Activated B cell treated with CpG ODN at 0.5 μM for 24 hours (primary cell): ENCODE data around the gene SPIN2B. TPM values are rescaled to one million over a fixed set of nuclear protein-coding genes. Genes with fewer than 3 reads are reported as not detected.
"Not testable (repeated sequence)": the region's sequence is repeated elsewhere in the genome, so short reads cannot be mapped to it uniquely, and the experiment has no call there.

ENCODE experiments used
- ATAC-seq: fragments of 200-7000 bp; cut with Tn5 transposase; one replicate; pipeline ENCODE4 v1.10.0; 2021; ENCODE audit warnings: low read depth, mild to moderate bottlenecking, moderate library complexity
- CTCF ChIA-PET: fragments of 350-600 bp; sonication (Branson Sonifier 250); formaldehyde crosslinking; loops from one replicate; lab custom pipeline; 2021; ENCODE audit warnings: antibody characterized with exemption; lab: Charles Lee
- POLR2A ChIA-PET: fragments of 350-600 bp; sonication (Branson Sonifier 250); formaldehyde crosslinking; loops from one replicate; lab custom pipeline; 2021; ENCODE audit warnings: antibody characterized with exemption; lab: Charles Lee
- DNase-seq: peaks from one replicate; pipeline ENCODE4 v3.0.0; 2022
- H3K27ac Mint-ChIP-seq: one replicate; pipeline ENCODE4 v1.8.0; 2020; ENCODE audit warnings: mixed read lengths
- H3K27me3 Mint-ChIP-seq: one replicate; pipeline ENCODE4 v1.8.0; 2021; ENCODE audit warnings: mixed read lengths
- H3K36me3 Mint-ChIP-seq: one replicate; pipeline ENCODE4 v1.8.0; 2021; ENCODE audit warnings: low read depth, mixed read lengths
- H3K4me1 Mint-ChIP-seq: one replicate; pipeline ENCODE4 v1.8.0; 2021; ENCODE audit warnings: mixed read lengths
- H3K4me3 Mint-ChIP-seq: one replicate; pipeline ENCODE4 v1.8.0; 2020; ENCODE audit warnings: mild to moderate bottlenecking, mixed read lengths
- H3K9me3 Mint-ChIP-seq: one replicate; pipeline ENCODE4 v1.8.0; 2020; ENCODE audit warnings: mixed read lengths
- intact Hi-C: fragments of 100-400 bp; cut with micrococcal nuclease; formaldehyde crosslinking; loops from one replicate; pipeline ENCODE4 v1.15.1; 2024
- total RNA-seq: library from RNA; stranded (reverse); gene quantifications from 2 replicates; pipeline ENCODE4 v1.2.3, GENCODE V29; 2022
- TF ChIP-seq, protein P1 (sequence below): fragments of 200-600 bp; IDR thresholded peaks from one replicate; pipeline ENCODE4 v1.8.0; 2022; ENCODE audit warnings: antibody characterized with exemption, mild to moderate bottlenecking

Gene SPIN2B
- 11.0 and 16.2 TPM in 2 replicates for total RNA-seq

DNA sequence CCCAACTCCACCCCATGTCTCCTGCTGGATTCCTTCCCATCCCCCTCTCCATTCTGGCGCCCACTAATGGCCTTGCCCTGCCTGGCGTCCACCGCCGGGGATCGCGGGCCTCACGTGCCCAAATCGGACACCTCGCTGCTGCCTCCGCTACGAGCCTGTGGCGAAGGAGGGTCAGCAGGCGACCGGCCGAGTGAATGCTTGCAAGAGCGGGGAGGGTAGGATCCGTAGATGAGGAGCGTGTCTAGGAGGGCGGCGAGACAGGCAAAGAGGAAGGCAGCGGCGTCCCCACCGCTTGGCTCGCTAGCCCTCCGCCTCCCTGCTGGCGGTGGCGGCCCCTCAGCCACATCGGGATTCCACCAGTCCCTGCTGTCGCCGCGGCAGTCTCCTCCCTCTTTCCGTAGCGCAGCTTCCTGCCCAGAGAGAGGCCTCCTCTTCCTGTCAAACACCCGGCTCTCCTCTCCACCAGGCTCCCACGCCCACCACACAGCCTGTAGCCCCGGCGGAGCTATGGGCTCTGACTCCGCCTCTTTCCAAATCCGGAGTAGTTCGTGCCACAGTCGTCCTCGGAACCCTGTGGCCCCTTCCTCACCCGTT is at the start of gene SPIN2B:
SPIN2B (minus strand) TSS at position 387 of the 594 bp plus-strand sequence.
- H3K4me1 Mint-ChIP-seq: peaks cover 22% of the 10 kb centered on the region
- H3K36me3 Mint-ChIP-seq: peaks cover 17% of the 10 kb centered on the region
- ChIA-PET CTCF (no interaction called here), POLR2A (interaction anchor here (0.6 to 0.7 kb wide), 2 partner anchors 9 to 126 kb away, joined by 3 to 8 read pairs; partner anchors contain the start of gene SPIN3)
- DNase-seq: peak; percentile 59
- no peaks in the 10 kb centered on the region for H3K27me3 Mint-ChIP-seq
- ATAC-seq: peak; percentile 98
- H3K4me3 Mint-ChIP-seq: peak within 1 kb of the TSS; percentile 92
- intact Hi-C loops: loop anchor here (1.0 to 5.0 kb wide), 3 partner anchors 125 to 471 kb away; partner anchors contain the start of gene ZXDB
- peak within 1 kb of the TSS; percentile 87 for H3K27ac Mint-ChIP-seq
- TF ChIP-seq, protein P1, sequence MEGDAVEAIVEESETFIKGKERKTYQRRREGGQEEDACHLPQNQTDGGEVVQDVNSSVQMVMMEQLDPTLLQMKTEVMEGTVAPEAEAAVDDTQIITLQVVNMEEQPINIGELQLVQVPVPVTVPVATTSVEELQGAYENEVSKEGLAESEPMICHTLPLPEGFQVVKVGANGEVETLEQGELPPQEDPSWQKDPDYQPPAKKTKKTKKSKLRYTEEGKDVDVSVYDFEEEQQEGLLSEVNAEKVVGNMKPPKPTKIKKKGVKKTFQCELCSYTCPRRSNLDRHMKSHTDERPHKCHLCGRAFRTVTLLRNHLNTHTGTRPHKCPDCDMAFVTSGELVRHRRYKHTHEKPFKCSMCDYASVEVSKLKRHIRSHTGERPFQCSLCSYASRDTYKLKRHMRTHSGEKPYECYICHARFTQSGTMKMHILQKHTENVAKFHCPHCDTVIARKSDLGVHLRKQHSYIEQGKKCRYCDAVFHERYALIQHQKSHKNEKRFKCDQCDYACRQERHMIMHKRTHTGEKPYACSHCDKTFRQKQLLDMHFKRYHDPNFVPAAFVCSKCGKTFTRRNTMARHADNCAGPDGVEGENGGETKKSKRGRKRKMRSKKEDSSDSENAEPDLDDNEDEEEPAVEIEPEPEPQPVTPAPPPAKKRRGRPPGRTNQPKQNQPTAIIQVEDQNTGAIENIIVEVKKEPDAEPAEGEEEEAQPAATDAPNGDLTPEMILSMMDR: no peak
- no peaks in the 10 kb centered on the region for H3K9me3 Mint-ChIP-seq

DNA sequence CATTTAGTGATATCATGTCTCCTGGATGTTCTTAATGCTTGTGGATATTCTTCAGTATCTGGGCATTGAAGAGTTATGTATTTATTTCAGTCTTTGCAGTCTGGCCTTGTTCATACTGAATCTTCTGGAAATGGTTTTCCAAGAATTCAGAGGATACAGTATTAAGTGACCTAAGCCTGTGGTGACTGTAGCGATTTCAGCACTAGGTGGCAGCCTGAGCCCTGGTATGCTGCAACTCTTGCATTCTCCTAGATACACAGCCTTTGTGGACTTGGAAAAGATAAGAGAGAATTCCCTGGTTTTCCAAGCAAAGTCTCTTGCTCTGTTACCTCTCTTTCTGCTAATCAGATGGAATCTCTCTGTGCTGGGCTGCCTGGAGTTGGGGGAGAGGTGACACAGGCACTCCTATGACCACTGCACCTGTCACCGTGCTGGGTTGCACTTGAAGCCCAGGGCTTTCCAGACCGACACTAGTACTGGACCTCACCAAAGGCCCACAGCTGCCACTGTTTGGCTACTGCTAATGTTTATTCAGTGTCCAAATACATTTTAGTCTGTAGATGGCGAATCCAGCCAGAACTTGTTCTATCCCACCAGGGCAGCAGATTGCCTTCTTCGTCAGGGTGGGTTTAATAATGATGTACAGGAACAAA is 35.2 kb upstream of the SPIN2B start:
- no peak for ATAC-seq
- no peaks in the 10 kb centered on the region for H3K4me1 Mint-ChIP-seq
- ChIA-PET CTCF (no interaction called here), POLR2A (no interaction called here)
- DNase-seq: no peak
- H3K4me3 Mint-ChIP-seq: no peak overlapping the region
- TF ChIP-seq, protein P1: no peak
- H3K27me3 Mint-ChIP-seq: no peaks in the 10 kb centered on the region
- H3K27ac Mint-ChIP-seq: no peak overlapping the region
- peaks cover 20% of the 10 kb centered on the region for H3K36me3 Mint-ChIP-seq
- peaks cover 2% of the 10 kb centered on the region for H3K9me3 Mint-ChIP-seq
- intact Hi-C loops: no loop called here

DNA sequence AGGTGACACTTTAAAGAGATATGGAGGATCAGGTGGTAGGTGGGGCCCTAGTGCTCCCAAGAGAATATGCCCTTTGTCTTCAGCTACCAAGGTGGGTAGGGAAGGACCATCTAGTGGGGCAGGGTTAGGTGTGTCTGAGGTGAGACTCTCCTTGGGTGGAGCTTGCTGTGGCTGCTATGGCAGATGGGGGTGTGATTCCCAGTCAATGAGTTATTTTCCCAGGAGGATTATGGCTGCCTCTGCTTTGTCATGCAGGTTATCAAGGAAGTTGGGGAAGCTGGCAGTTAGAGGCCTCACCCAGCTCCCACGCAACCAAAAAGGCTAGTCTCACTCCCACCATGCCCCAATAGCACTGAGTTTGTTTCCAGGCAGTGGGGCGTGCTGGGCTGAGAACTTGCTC is 33.8 kb upstream of the SPIN2B start:
- TF ChIP-seq, protein P1: no peak
- DNase-seq (no peak), ATAC-seq (no peak)
- Mint-ChIP-seq H3K9me3 (no peaks in the 10 kb centered on the region), H3K27me3 (no peaks in the 10 kb centered on the region), H3K4me1 (no peaks in the 10 kb centered on the region), H3K27ac (no peak overlapping the region), H3K36me3 (peaks cover 19% of the 10 kb centered on the region), H3K4me3 (no peak overlapping the region)
- intact Hi-C loops: no loop called here
- ChIA-PET POLR2A (no interaction called here), CTCF (no interaction called here)

DNA sequence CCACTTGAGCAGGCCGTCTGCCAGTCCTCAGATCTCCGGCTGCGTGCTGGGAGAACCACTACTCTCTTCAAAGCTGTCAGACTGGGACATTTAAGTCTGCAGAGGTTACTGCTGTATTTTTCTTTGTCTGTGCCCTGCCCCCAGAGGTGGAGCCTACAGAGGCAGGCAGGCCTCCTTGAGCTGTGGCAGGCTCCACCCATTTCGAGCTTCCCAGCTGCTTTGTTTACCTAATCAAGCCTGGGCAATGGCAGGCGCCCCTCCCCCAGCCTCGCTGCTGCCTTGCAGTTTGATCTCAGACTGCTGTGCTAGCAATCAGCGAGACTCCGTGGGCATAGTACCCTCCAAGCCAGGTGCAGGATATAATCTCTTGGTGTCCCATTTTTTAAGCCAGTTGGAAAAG is 30.9 kb upstream of the SPIN2B start:
- H3K9me3 Mint-ChIP-seq, H3K27me3 Mint-ChIP-seq, H3K4me1 Mint-ChIP-seq, H3K4me3 Mint-ChIP-seq, POLR2A ChIA-PET, H3K27ac Mint-ChIP-seq, intact Hi-C loops, DNase-seq, CTCF ChIA-PET, ATAC-seq: not testable (repeated sequence)
- peaks cover 31% of the 10 kb centered on the region for H3K36me3 Mint-ChIP-seq

DNA sequence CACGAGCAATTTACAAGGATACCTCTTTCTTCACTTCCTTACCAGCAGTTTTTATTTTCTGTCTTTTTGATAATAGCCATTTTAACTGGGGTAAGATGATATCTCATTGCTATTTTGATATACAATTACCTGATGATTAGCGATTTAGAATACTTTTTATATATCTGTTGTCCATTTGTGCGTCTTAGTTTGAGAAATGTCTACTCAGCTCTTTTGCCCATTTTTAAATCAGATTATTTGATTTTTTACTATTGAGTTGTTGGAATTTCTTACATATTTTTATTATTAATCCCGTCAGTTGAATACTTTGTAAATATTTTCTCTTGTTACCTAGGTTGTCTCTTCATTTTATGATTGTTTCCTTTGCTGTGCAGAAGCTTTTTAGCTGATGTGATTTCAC is 17.3 kb upstream of the SPIN2B start:
- Mint-ChIP-seq H3K4me1 (peaks cover 5% of the 10 kb centered on the region), H3K27me3 (no peaks in the 10 kb centered on the region)
- ATAC-seq: no peak

More for the DNA sequence above, 17.3 kb upstream of the SPIN2B start:
- ChIA-PET POLR2A (no interaction called here), CTCF (no interaction called here)
- Mint-ChIP-seq H3K36me3 (no peaks in the 10 kb centered on the region), H3K27ac (no peak overlapping the region), H3K4me3 (no peak overlapping the region), H3K9me3 (no peaks in the 10 kb centered on the region)
- DNase-seq: no peak
- intact Hi-C loops: no loop called here
- TF ChIP-seq, protein P1: no peak
